GM19099 (cell line): Measurements from ENCODE around the gene POLA1.

Source experiments
- POLR2A ChIP-seq: IDR thresholded peaks from 3 replicates; pipeline ENCODE4 v1.6.1; 2011; ENCODE audit warnings: low read depth; ENCODE audit not compliant: insufficient read length; ENCODE audit errors: extremely low read depth

Gene POLA1

GRCh38 chrX:25020905-25021449 lies 327.3 kb downstream of the POLA1 start:
- TF ChIP-seq POLR2A = no peak

GRCh38 chrX:25022499-25023325 lies 329.0 kb downstream of the POLA1 start:
- no peak for TF ChIP-seq POLR2A

GRCh38 chrX:25023908-25024307 lies 330.2 kb downstream of the POLA1 start:
- no peak for TF ChIP-seq POLR2A

- no peak for TF ChIP-seq POLR2A
Measured at GRCh38 chrX:25025615-25026014, 331.9 kb downstream of the POLA1 start.

GRCh38 chrX:25026576-25026975 lies 332.9 kb downstream of the POLA1 start:
- TF ChIP-seq POLR2A = no peak

- no peak for TF ChIP-seq POLR2A
Measured at GRCh38 chrX:25028726-25029125, 335.0 kb downstream of the POLA1 start.

- no peak for TF ChIP-seq POLR2A
Measured at GRCh38 chrX:25029288-25029825, 335.6 kb downstream of the POLA1 start.

- TF ChIP-seq POLR2A = no peak
Measured at GRCh38 chrX:25034889-25035288, 341.2 kb downstream of the POLA1 start.

- TF ChIP-seq POLR2A = no peak
Measured at GRCh38 chrX:25039036-25039435, 345.3 kb downstream of the POLA1 start.

GRCh38 chrX:25043192-25043591 lies 349.5 kb downstream of the POLA1 start:
- no peak for TF ChIP-seq POLR2A
